HT-29 (cell line): Measurements from ENCODE around the gene ALPP. TPM values are rescaled to one million over a fixed set of nuclear protein-coding genes. Genes with fewer than 3 reads are reported as not detected.
"Not testable (repeated sequence)": the region's sequence is repeated elsewhere in the genome, so short reads cannot be mapped to it uniquely, and the experiment has no call there.

Experiments
- DNase-seq: peaks from one replicate; pipeline ENCODE4 v3.0.0-alpha.2; 2015; ENCODE audit warnings: low spot score
- total RNA-seq: library from RNA; depleted of rRNA; stranded (reverse); fragments of >200 nt; shearing (Covaris generic); gene quantifications from 2 replicates; pipeline ENCODE4 v1.2.3, GENCODE V29; 2014

ALPP gene
- total RNA-seq, 1 experiment from 2014 or later: 1.1 TPM

- DNase-seq: not testable (repeated sequence)
Observed at GRCh38 chr2:232381204-232382031, 2.9 kb downstream of the ALPP start.

- no peak for DNase-seq
Observed at GRCh38 chr2:232382331-232383225, 4.0 kb downstream of the ALPP start.

- no peak for DNase-seq
Observed at GRCh38 chr2:232384466-232384865, 5.9 kb downstream of the ALPP start.

GRCh38 chr2:232385058-232385457, 6.5 kb downstream of the ALPP start:
- DNase-seq: not testable (repeated sequence)

GRCh38 chr2:232385660-232386489, 7.3 kb downstream of the ALPP start:
- peak; percentile 90 for DNase-seq

GRCh38 chr2:232386490-232386739, 7.9 kb downstream of the ALPP start:
- DNase-seq: no peak

GRCh38 chr2:232386740-232387450, 8.3 kb downstream of the ALPP start:
- DNase-seq: no peak

GRCh38 chr2:232387451-232388171, 9.1 kb downstream of the ALPP start:
- DNase-seq: no peak

- DNase-seq: no peak
Observed at GRCh38 chr2:232388324-232388891, 9.9 kb downstream of the ALPP start.

GRCh38 chr2:232389327-232389726, 10.8 kb downstream of the ALPP start:
- DNase-seq: no peak

GRCh38 chr2:232390661-232391060, 12.1 kb downstream of the ALPP start:
- no peak for DNase-seq

- no peak for DNase-seq
Observed at GRCh38 chr2:232393556-232393955, 15.0 kb downstream of the ALPP start.

GRCh38 chr2:232394431-232394830, 15.9 kb downstream of the ALPP start:
- DNase-seq: not testable (repeated sequence)

- DNase-seq: no peak
Observed at GRCh38 chr2:232395586-232395985, 17.0 kb downstream of the ALPP start.

GRCh38 chr2:232396683-232397082, 18.1 kb downstream of the ALPP start:
- no peak for DNase-seq

GRCh38 chr2:232398293-232399034, 19.9 kb downstream of the ALPP start:
- DNase-seq: peak; percentile 75

- DNase-seq: peak; percentile 21
Observed at GRCh38 chr2:232400256-232401015, 21.9 kb downstream of the ALPP start.

GRCh38 chr2:232402518-232402917, 24.0 kb downstream of the ALPP start:
- DNase-seq: no peak
